Limb (tissue), 2 donors: ENCODE results near the gene EPB41L3.
"Not testable (repeated sequence)": the region's sequence is repeated elsewhere in the genome, so short reads cannot be mapped to it uniquely, and the experiment has no call there.

Experiments
- DNase-seq, 2 donors: peaks; one replicate each; pipeline ENCODE4 v3.0.0-alpha.2; 2016; ENCODE audit errors: extremely low spot score in 2 of 2

The EPB41L3 gene

DNA sequence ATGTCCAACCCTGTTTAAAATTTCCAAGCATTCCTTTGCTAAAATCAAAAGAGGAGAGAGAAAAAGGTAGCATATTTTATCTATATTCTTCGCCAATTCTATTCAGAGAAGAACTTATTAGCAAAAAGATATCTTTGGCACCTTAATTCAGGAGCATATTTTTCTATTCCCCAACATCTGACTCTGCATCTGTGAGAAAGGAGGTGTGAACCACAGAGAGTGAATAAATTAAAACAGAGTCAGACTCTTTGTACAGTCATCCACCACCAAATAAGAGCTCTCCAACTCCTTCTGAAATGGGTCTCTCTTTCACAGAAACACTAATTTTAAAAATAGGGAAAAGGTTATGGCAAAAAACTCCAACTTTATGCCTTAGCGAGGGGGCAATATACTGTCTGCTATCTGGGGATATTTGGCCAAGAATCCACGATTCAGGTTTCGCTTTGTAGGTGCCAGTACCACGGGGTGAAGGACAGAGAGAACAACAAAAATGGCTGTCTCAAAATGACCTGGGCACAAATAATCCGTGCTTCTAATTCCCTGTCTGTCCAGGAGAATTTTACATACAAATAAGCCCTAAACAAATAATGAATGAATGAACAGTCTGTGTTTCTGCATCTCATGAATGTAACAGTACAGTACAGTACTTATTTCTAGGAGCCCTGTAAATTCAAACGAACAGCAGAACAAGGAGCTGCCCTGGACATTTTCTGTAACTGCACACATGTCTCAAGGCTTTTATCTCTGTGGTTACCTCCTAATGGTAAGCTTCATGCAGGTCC, 43.4 kb downstream of the EPB41L3 start:
- no peak for DNase-seq

DNA sequence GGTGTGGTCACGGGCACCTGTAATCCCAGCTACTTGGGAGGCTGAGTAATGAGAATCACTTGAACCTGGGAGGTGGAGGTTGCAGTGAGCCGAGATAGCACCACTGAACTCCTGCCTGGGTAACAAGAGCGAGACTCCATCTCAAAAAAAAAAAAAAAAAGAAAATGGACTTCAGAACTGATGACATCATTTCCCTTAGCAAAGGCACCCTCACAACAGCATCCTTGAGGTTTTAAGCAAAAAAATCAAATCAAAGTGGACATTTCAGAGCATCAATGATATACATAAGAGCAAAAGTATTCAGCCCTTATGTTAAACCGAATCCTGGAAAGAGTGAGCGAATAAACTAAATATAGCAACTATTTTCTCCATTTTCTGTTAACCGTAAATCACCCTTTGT, 45.3 kb downstream of the EPB41L3 start:
- DNase-seq: no peak

DNA sequence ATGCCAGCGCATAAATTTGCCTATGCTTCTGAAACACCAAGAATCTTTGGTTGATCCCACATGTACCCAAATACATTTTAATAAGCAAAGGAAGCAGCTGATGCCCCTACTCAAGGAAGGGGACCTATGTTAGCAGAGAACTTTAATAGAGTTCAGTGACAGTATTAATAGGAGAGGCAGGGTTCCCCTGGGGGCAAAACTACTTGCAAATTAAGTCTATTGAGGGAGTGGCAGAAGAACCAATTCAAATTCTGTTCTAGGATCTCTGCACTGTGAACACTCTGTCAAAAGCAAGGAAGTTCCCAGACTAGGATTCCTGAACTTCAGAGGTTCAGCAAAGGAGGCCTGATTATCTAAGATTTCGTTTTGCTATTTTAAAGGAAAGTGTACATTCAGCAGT, 47.5 kb downstream of the EPB41L3 start:
- DNase-seq: no peak

DNA sequence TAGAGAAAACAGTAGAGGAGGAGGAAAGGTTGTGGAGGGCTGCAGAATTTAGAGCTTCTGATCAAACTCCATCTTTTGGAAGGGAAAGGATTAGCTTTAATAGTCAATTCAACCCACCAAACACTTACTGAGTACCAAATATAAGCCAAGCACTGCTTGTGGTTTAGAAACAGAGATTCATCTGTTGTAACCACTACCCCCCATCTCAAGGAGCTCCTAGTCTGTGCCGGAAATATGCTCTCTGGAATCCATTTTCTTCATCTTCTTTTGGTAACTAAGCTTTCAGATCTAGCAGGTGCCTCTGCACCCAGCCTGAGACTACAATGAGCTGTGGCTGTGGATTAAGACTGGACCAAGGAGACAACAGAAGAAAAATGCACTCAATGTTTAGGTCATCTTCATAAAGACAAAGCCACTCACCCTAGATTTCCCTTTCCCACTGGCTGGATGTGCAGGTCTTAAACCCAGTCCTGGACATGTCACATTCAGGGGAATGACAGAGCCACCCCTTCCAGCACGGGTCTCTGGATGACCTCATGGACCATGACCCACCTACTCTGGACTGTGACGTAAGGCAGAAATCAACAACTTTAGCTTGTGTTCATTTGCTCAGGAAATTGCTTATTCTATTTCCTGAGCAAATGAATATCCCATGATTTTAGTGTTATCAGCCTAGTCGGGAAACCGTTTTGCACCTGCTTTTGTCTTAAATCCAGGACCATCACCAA, 52.9 kb downstream of the EPB41L3 start:
- DNase-seq: no peak

DNA sequence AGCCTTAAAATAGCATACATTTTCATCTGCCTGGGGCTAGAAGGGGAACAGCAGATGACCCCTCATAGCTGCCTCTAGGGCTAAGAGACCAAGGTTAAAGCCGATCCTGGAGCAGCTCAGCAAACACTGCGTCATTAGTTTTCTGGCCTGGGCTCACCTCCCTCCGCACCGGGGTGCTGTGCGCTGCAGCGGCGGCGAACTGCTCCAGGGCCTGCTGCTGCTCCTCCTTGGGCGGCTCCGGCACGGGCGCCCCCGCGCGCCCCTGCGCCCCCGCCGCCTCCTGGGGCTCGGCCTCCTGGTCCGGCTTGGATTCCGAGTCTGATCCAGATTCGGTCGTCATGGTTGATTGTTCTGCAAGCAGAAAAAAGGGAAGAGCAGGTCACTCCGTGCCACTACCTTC, 55.0 kb downstream of the EPB41L3 start:
- peak in 1 of 2 donors; percentile 42 for DNase-seq

DNA sequence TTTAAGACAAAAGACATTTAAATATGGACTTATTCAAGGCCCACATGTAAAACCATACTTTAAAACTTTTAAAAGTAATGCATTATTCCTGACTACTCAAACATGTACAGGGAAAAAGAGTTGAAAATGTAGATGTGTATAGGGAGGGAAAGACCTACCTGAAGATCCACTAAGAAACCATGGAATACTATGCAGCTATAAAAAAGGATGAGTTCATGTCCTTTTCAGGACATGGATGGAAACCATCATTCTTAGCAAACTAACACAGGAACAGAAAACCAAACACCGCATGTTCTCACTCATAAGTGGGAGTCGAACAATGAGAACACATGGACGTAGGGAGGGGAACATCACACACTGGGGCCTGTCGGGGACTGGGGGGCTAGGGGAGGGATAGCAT, 55.8 kb downstream of the EPB41L3 start:
- DNase-seq: not testable (repeated sequence)

DNA sequence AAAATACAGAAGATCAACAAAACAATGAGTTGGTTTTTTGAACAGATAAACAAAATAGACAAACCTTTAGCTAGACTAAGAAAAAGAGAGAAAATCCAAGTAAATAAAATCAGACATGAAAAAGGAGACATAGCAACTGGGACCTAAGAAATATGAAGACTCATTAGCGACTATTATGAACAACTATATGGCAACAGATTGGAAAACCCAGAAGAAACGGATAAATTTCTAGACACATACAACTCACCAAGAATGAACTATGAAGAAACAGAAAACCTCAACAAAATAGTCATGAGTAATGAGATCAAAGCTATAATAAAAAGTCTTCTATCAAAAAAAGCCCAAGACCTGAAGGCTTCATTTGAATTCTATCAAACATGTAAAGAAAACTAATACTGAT, 59.3 kb downstream of the EPB41L3 start:
- no peak for DNase-seq

DNA sequence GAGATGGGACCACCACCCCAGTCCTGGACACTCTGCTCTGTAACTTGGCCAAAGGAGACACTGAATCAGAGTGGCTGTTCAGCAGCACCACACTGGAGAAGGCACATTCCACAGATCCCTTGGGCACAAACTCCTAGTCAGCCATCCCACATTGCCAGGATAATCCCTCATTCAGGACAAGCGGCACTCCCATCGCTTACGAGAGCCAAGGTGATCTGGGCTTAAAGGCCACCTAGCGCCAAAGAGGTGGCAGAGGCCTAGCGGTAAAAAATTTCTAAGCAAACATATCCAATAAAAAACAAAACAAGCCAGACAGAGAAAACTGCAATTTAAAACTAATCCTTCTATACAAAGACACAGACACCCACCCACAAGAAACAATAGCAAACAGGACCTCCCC, 62.2 kb downstream of the EPB41L3 start:
- DNase-seq: no peak

DNA sequence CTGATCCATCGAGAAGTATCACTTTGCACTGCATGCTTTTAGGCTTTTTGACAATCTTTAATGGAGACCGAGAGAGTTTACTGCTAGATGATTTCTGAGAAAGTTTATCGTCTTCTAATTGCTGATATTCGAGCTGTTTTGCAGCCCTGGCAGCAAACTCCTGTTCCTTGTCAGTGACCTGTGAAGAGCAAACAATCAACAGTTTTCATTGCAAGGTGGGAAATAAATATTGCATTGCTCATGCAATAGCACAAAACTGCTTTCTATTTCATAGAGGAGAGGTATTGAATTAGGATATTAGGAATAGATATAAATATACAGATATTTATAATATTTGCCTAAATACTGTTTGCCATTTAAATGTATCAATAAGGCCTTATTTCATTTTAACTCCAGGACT, 65.5 kb downstream of the EPB41L3 start:
- DNase-seq: no peak

DNA sequence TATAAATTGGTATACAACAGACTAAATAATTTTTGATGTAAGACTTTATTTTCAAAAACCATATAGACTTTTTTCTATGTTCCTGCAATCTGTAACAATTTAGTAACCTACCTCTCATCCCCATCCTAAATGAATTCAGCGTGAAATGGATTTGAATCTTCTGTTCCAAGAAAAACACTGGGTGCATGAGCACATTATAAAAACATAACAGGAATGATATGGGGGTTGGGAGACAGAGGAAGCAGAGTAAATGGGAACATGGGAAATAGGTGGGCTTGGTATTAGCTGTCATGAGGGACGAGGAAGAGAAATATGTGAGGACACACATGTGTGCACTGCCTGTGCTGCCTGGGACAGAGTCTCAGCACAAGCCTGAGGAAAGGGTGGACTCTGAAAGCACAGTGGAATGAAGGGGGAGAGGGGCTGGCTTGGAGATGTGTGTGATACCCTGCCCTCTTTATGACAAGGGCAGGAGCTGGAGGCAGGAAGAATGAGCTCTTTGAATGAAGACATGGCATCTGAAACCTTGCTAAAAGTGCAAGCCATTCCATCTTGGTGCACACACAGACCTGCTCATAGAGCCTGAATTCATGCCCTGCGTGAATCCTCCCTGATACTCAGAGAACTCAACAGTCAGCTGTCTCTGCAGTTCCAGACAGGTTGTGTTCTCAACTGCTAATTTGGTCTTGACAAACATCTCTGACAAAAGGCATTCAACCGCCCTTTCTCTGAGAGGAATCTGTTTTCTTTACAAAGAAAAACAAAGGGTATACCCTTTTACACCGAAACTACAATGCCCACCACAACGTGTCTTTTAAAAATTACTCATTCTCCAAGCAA, 66.6 kb downstream of the EPB41L3 start:
- DNase-seq: no peak

DNA sequence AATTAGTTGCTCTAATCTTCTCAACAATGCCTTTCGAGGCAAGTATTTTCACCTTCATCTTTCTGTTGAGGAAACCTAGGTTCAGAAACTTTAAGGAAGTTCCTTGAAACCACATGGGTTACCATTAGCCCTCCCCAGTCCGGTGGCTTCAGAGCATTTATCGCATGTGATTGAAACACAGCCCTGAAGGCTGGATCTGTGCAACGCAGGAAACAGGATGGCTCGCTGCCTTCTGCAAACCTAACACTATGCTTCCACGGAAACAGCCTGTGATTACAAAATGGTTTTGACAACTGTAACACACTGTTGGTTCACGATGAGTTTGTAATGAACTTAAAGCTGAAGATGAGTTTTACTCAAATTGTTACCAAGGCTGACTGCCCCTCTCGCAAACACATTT, 68.5 kb downstream of the EPB41L3 start:
- DNase-seq: no peak

DNA sequence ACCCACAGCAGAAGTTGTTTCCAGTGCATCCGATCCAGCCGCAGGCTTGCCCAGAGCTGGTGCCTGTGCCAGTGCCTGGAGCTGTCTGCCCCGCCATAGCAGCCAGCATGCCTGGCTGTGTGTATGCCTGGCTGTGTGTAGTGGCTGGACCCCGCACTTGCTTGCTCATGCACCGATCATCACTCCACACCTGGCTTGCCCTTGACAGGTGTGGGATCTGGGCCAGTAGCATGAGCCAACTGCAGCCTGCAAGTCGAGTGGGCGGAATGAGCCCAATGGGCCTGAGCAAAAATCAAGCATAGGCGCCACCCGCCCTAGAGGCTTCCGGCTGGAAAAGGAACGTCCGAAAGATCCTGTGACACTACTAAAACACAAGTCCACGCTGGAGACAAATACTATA, 74.5 kb downstream of the EPB41L3 start:
- DNase-seq: no peak

DNA sequence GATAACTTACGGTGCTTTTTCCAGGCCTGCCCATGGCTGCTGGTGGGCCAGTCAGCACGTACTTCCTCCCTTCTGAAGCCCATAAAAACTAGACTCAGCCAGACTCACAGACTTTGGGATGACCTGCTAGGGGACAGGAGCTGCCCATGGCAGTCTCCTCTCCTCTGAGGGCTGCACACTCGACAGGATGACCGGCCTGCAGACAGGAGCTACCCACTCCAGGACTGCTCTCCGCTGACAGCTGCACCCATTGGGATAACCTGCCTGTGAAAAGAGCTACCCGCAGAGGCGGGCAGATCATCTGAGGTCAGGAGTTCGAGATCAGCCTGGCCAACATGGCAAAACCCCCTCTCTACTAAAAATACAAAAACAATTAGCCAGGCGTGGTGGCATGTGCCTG, 75.4 kb downstream of the EPB41L3 start:
- DNase-seq: no peak

DNA sequence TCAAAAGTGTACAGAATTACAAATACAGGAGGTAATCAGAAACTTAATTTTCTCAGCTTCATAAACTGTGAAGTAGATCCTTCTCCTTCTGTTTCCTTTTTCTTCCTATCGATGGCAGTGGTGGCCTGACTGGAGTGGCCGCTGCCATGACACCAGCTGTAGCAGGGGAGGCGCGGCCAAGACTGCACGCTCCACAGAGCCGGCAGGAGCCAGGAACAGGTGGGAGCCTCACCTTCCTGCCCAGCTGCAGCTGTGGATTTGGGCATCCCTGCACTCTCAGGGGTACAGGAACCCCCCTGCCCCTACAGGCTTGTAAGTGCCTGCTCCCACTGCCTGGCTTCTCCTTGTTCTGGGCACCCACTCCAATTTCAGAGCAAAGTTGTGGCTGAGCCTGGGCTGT, 76.1 kb downstream of the EPB41L3 start:
- no peak for DNase-seq

DNA sequence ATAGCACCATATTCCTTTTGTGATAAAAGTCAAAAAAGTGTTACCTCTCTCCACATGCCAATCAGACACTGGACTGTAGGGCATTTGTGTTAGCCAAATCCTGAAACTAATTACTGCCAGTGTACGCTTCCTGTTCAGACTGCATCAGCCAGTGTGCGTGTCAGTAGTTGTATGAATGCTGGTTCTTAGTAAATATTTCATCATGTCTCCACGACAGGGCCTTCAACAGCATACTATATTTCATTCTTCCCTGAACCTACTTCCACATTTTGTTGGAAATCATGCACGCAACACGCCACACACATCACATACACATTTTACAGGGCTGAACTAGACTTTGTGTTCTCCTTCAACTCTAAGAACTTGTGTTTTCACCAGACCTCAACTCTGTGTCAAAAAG, 77.5 kb downstream of the EPB41L3 start:
- DNase-seq: no peak

DNA sequence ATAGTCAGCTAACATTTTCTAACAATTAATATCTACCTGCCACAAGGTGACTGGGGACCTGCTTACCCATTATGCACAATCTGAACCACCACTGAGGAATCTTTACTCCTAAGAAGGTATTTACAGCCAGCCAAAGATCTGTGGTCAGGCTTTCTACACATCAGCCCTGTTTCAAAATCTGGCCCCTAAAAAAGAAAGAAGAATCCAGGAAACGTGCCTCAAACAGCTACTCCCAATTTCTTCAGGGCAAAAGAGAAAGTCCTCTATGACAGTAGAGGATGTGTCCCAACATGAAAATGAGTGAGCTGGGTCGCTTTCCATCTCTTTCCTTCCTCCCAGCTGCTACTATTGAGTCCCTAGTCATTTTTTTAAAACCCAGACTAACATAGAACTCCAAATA, 79.5 kb downstream of the EPB41L3 start:
- DNase-seq: no peak

DNA sequence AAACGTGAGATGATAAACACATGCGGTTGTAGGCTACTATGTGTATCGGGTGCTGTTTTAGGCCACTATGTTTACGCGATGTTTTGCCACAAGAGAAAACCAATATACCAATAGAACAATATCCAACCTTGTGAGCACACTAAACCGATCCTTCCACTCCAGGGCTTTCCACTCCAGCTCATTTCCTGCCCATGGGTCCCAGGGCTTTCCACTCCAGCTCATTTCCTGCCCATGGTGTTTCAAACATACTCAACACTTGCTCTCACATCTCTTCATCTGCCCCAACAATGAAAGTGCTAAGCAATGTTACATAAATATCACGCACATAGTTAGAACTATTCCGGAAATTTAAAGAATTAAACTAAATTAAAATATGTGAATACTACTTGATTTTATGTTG, 80.0 kb downstream of the EPB41L3 start:
- DNase-seq: no peak

DNA sequence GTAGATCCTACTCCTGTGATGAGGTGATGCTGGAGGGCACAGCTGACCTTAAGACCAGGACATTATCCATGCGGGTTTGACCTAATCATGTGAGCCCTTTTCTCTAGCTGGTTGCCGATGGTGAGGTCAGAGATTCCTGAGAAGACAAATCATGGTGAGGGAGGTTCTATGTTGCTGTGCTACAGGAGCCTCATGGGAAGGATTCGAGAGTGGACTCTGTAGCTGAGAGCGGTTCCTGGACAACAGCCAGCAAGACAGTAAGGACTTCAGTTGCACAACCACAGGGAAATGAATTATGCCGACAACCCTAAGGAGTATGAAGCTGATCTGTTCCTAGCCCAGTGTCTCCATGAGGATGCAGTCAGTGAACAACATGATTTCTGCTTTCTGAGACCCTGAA, 80.4 kb downstream of the EPB41L3 start:
- DNase-seq: no peak

DNA sequence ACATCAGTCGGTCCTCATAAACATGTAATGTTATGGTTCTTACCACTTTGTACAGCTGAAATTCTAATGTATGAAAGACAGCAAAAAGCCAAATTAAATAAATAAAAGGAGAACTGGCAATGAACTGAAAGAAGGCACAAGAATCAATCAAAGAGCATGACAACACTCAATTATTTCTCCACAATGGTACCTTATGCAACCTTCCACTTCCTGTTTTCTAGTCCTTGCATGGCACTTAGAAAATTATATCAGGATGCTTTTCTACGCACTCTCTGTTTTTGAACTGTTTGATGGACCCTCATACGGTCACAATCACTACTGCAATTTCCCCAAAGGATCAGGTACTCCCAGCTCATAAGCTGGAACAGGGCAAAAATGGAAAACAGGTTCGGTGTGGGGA, 81.6 kb downstream of the EPB41L3 start:
- no peak for DNase-seq

DNA sequence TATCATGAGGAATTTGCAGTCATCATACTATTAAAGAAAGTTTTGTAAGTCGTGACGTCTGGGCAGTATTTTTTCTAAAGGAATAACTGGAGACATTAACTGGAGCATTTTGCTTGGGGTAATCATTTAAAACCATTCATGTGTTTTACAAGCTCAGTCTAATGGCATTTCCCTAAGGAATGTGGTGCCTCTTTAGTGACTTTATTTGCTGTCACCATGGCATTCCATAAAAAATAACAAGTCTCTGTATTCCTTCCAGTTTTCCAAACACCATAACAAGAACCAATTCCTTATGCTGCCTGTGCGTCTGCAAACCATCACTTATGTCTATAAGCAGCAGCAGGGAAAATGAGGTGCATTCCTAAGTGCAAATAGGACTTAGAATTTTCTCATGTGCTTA, 82.8 kb downstream of the EPB41L3 start:
- peak in 1 of 2 donors; percentile 13 for DNase-seq

DNA sequence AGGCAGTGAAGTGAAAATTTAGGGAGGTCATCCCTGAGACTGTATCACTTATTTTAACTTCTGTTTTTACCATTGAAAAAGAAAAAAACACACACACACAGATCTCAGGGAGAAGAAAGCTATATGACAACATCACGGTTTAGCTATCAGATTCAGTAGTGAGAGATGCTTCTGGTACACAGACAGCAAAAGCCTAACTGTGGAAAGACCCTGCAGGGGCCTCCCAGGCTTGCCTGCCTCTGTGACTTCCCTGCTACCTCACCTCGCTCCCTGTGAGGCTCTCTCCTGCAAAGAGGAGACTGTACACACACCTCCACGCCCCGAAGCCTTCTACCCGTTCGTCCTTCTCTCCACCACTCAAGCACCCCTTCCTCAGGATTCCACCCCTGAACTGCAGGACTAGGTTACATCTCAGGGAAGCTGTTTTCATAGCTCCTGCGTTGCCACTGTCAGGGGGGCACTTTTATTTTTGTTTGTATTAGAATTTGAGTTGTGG, 86.3 kb downstream of the EPB41L3 start:
- DNase-seq: no peak
